Body of pancreas (tissue), 4 donors: Measurements from ENCODE around the gene LY6G6D.

Source experiments
- POLR2A ChIP-seq, 3 donors: fragments of 450-650 bp; IDR thresholded peaks; one replicate each; pipeline ENCODE4 v1.6.1; 2016; ENCODE audit warnings: antibody characterized with exemption in 3 of 3, mild to moderate bottlenecking in 2 of 3
- TF ChIP-seq, protein P1 (sequence below), 7 experiments: fragments of 450-650 bp in 4 of 7; fragments of 200-600 bp in 3 of 7; sonication (generic) in 3 of 7; IDR thresholded peaks; one replicate each; pipeline ENCODE4 v1.5.1; 2016 to 2019; ENCODE audit warnings: antibody characterized with exemption in 7 of 7

DNA sequence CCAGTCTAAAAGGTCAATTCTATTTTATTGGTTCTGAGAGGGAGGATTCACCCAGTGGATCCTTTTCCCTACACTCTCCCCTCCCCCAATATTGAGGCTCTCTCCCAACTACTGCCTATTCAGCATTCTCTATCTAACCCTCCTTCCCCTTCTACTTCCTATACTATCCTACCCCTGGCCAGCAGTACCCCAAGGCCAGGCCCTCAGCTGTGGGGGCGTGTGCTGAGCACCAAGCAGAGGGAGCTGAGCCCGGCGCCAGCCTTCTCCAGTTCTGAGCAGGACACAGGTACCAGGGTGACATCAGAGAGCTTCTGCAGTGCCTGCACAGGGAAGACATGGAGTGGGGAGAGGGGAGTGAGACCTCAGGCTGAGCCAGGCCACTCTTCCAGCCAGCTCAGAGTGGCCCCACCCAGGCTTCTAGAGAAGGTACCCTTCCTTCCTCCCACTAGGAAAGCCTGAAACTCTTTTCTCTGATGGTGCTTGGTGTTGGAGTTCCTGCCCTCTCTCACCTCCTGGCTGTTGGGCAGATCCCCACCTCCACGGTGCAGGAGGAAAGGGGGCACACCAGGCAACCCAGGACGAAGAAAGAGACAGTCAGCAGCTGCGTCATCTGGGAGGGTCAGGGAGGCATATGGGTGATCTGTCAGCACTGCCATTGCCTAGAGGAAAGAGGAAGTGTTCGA lies 12.0 kb downstream of the LY6G6D start:
- TF ChIP-seq, protein P1, sequence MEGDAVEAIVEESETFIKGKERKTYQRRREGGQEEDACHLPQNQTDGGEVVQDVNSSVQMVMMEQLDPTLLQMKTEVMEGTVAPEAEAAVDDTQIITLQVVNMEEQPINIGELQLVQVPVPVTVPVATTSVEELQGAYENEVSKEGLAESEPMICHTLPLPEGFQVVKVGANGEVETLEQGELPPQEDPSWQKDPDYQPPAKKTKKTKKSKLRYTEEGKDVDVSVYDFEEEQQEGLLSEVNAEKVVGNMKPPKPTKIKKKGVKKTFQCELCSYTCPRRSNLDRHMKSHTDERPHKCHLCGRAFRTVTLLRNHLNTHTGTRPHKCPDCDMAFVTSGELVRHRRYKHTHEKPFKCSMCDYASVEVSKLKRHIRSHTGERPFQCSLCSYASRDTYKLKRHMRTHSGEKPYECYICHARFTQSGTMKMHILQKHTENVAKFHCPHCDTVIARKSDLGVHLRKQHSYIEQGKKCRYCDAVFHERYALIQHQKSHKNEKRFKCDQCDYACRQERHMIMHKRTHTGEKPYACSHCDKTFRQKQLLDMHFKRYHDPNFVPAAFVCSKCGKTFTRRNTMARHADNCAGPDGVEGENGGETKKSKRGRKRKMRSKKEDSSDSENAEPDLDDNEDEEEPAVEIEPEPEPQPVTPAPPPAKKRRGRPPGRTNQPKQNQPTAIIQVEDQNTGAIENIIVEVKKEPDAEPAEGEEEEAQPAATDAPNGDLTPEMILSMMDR (IDR thresholded peaks at IDR 0.05): no peak
- TF ChIP-seq POLR2A (IDR thresholded peaks at IDR 0.05): no peak
